H1 (cell line): ENCODE data around the gene YWHAG. TPM values are rescaled to one million over a fixed set of nuclear protein-coding genes. Genes with fewer than 3 reads are reported as not detected.

Experiments used
- CBX5 ChIP-seq: fragments of 300-800, 300-1000 bp; sonication (generic); IDR thresholded peaks from 2 replicates; pipeline ENCODE4 v1.7.1; 2016; ENCODE audit warnings: antibody characterized with exemption, low read length, low read depth
- RNF2 ChIP-seq: fragments of 200-900, 300-1000 bp; sonication (generic); IDR thresholded peaks from 2 replicates; pipeline ENCODE4 v1.7.1; 2016; ENCODE audit warnings: borderline replicate concordance, low read depth, mild to moderate bottlenecking, antibody characterized with exemption, low read length; ENCODE audit not compliant: poor library complexity, severe bottlenecking; ENCODE audit errors: missing control alignments
- polyA plus RNA-seq, 7 experiments: library from polyadenylated mRNA; depleted of rRNA in 3 of 7; stranded (reverse) in 5 of 7; unstranded in 2 of 7; fragments of >200 nt in 5 of 7; fragments of 200-250 nt in 2 of 7; gene quantifications; 1 replicate in 5 of 7; 2 replicates in 1 of 7; 4 replicates in 1 of 7; pipeline versions ENCODE4 v1.2.1 to v1.2.3, GENCODE V29; 2011 to 2013; ENCODE audit warnings: missing spikeins in 2 of 7, mixed read lengths in 2 of 7
- total RNA-seq: library from RNA; stranded (reverse); fragmentation: NEBNext Ultra II Directional; extraction: Animal tissue kit (Norgen Biotek cat#: 25700); gene quantifications from 2 replicates; pipeline ENCODE4 v1.2.1, GENCODE V29; 2021

The YWHAG gene
- total and polyA plus RNA-seq, 2 of the 8 experiments (the other 6 are each of a cell fraction or from before 2014, with no cell fraction given), result 57.2 to 241 TPM

- no peak for TF ChIP-seq CBX5
- TF ChIP-seq RNF2, result no peak
Measured at GRCh38 chr7:76377186-76377918, 18.6 kb upstream of the YWHAG start (continued).
